ENCODE data around the gene APBA2. TPM values are rescaled to one million over a fixed set of nuclear protein-coding genes. Genes with fewer than 3 reads are reported as not detected.
A peak's percentile ranks its signal among the peaks of the same experiment; 100 is the strongest.

The APBA2 gene
- total RNA-seq, 2 experiments from 2014 or later: 30.8 to 32.0 TPM

DNA sequence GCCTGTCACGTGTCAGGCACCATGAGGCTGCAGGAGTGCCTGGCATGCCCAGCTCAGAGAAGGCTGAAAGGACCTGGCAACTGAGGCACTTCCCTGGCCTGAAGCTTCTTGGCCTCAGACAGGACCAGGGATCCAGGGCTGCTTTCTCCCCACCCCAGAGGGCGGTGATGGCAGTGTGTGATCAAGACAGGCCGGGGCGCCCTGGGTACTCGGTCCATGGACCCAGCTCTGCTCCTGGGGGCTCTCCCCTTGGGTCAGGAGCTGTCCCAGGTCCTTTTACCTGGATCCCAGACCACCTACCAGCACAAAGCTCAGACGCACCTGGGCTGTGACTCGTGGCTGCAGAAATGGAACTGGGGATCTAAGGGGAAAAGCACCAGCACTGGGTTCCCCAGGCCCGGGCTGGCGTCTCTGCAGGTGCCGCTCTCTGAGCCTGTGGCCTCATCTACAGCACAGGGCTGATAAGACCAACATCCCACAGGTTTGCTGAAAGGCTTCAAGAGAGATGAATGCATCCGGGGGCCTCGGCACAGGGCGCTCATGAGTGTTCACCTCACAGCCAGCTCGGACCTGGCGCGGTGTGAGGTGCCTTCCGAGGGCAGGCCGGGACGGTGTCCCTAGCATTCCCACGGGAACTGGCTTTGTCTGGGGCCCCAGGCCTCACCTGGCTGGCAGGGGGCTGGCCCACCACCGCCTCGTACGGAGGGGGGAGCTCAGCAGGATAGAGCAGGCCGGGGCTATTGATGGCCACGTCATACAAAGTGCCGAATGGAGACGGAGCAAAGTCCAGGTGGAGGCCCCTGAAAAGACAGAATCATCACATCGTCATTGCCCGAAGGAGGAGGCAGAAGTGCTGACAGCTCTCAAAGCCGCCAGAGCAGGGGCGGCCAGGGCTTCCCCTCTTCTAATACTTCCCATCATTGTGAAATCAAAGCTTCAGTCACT lies 250.2 kb downstream of the APBA2 start:
- POLR2A ChIA-PET: no interaction called here
- intact Hi-C loops (cut with micrococcal nuclease): loop anchor here (5.0 kb wide), 1 partner anchor 476 kb away; no protein-coding TSS in a partner anchor
- peaks cover 10% of the 10 kb centered on the region for H3K4me1 Mint-ChIP-seq (ENCODE audit: low read depth)
- ATAC-seq (no peak), DNase-seq (no peak)
- H3K27me3 Mint-ChIP-seq: peaks cover 28% of the 10 kb centered on the region
- H3K4me3 Mint-ChIP-seq: no peak overlapping the region
- H3K9me3 Mint-ChIP-seq: no peaks in the 10 kb centered on the region
- no peaks in the 10 kb centered on the region for H3K36me3 Mint-ChIP-seq (ENCODE audit: low read depth)
- CTCF ChIA-PET: no interaction called here
- TF ChIP-seq, protein P1, sequence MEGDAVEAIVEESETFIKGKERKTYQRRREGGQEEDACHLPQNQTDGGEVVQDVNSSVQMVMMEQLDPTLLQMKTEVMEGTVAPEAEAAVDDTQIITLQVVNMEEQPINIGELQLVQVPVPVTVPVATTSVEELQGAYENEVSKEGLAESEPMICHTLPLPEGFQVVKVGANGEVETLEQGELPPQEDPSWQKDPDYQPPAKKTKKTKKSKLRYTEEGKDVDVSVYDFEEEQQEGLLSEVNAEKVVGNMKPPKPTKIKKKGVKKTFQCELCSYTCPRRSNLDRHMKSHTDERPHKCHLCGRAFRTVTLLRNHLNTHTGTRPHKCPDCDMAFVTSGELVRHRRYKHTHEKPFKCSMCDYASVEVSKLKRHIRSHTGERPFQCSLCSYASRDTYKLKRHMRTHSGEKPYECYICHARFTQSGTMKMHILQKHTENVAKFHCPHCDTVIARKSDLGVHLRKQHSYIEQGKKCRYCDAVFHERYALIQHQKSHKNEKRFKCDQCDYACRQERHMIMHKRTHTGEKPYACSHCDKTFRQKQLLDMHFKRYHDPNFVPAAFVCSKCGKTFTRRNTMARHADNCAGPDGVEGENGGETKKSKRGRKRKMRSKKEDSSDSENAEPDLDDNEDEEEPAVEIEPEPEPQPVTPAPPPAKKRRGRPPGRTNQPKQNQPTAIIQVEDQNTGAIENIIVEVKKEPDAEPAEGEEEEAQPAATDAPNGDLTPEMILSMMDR (IDR thresholded peaks at IDR 0.05): no peak
- no peak overlapping the region for H3K27ac Mint-ChIP-seq

DNA sequence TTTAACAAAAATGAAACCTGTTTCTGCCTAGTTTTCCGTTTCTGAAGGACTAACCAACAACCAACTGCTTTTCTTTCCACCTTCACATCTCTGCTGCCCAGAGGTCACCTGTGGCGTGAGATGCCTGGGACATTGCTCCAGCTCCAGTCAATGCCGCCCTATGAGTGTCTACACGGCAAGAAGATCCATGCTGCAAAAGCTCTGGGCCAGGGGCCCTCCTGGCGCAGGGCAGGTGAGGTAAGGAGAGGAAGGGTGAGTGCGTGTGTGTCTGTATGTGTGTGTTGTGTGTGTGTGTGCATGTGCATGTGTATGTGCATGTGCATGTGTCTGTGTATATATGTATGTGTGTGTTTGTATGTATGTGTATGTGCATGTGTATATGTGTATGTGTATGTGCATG lies 252.5 kb downstream of the APBA2 start:
- H3K27ac Mint-ChIP-seq: no peak overlapping the region
- TF ChIP-seq, protein P1 (IDR thresholded peaks at IDR 0.05): no peak
- ChIA-PET CTCF (no interaction called here), POLR2A (no interaction called here)
- H3K27me3 Mint-ChIP-seq: peaks cover 41% of the 10 kb centered on the region
- peaks cover 7% of the 10 kb centered on the region for H3K4me1 Mint-ChIP-seq (ENCODE audit: low read depth)
- ATAC-seq (no peak), DNase-seq (no peak)
- intact Hi-C loops (cut with micrococcal nuclease): loop anchor here (5.0 kb wide), 1 partner anchor 474 kb away; no protein-coding TSS in a partner anchor
- no peak overlapping the region for H3K4me3 Mint-ChIP-seq
- H3K36me3 Mint-ChIP-seq (ENCODE audit: low read depth): no peaks in the 10 kb centered on the region
- H3K9me3 Mint-ChIP-seq: no peaks in the 10 kb centered on the region

DNA sequence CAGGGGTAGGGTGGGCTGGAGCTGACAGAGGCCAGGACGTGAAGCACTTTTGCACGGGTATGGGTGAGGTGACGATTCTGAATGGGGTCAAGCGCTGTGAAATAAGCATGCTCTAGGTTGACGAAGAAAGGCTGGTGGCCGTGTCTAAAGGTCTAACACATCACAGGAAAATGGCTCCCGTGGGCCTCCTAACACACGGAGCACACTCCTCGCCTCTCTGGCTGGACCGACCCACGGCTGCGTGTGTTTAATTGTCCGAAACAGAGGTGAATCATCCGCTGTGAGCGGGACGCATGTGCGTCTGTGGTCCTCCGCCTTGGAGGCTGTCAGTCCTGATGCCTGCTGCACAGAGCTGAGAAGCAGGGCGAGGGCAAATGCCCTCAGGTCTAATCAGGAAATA lies 253.3 kb downstream of the APBA2 start:
- no peaks in the 10 kb centered on the region for H3K9me3 Mint-ChIP-seq
- TF ChIP-seq, protein P1 (IDR thresholded peaks at IDR 0.05): no peak
- H3K27me3 Mint-ChIP-seq: peaks cover 48% of the 10 kb centered on the region
- no peak overlapping the region for H3K4me3 Mint-ChIP-seq
- H3K4me1 Mint-ChIP-seq (ENCODE audit: low read depth): peaks cover 7% of the 10 kb centered on the region
- no peak for ATAC-seq
- CTCF ChIA-PET: interaction anchor here (0.6 to 1.9 kb wide), 12 partner anchors 8 to 574 kb away, joined by 3 to 6 read pairs (median 4); no protein-coding TSS in a partner anchor
- H3K27ac Mint-ChIP-seq: no peak overlapping the region
- H3K36me3 Mint-ChIP-seq (ENCODE audit: low read depth): no peaks in the 10 kb centered on the region
- intact Hi-C loops (cut with micrococcal nuclease): loop anchor here (5.0 kb wide), 1 partner anchor 473 kb away; no protein-coding TSS in a partner anchor
- POLR2A ChIA-PET: no interaction called here
- DNase-seq: no peak

DNA sequence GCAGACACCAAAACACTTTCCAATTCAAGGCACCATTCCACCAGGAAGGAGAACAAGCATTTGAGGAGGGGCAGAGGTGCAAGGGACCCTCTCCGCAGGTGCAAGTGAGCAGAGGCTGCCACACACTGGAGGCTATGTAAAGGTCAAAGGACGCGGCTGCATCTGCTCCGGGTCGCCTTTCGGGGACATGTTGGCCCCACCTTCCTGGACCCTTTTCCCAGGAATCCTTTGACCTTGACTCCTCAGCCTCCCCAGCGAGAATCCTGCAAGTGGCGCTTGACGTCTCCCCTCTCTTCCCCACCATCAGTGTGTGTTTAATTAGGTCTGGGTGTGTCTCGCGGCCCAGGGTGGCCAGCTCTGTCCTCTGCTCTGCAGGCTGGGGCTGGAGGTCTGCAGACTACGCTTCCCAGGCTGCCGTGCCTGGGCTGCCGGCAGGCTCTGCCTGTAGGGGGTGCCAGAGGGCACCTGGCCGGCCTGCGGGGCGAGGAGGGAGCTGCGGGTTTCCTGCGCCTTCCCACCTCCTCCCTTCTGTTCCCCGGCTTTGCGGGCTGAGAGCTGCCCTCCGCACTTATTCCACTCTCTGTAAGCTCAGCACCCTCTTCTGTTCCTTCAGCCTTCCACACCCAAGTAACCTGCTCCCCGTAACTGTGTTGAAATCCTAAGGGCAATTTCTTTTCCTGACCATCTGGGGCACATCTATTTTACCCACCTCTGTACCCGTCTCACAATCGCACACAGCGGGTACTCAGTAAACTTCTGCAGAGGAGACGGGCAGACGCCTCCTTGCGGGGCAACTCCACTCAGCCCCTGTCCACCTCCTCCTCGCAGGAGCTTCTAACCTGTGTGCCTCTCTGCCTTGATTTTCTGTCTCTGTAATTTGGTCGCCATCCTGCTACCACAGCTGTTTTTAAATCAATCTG lies 254.0 kb downstream of the APBA2 start:
- ATAC-seq (peak; percentile 97), DNase-seq (peak; percentile 62)
- POLR2A ChIA-PET: no interaction called here
- H3K27me3 Mint-ChIP-seq: peaks cover 50% of the 10 kb centered on the region
- CTCF ChIA-PET: interaction anchor here (0.6 to 1.9 kb wide), 29 partner anchors 9 to 573 kb away, joined by 3 to 13 read pairs (median 4); no protein-coding TSS in a partner anchor
- H3K36me3 Mint-ChIP-seq (ENCODE audit: low read depth): no peaks in the 10 kb centered on the region
- H3K4me1 Mint-ChIP-seq (ENCODE audit: low read depth): peaks cover 7% of the 10 kb centered on the region
- intact Hi-C loops (cut with micrococcal nuclease): loop anchor here (5.0 kb wide), 1 partner anchor 473 kb away; no protein-coding TSS in a partner anchor
- TF ChIP-seq, protein P1 (IDR thresholded peaks at IDR 0.05): peak; percentile 87
- H3K27ac Mint-ChIP-seq: no peak overlapping the region
- no peaks in the 10 kb centered on the region for H3K9me3 Mint-ChIP-seq
- H3K4me3 Mint-ChIP-seq: no peak overlapping the region
